Dendritic cell treated with granulocyte-macrophage colony-stimulating factor and Interleukin-4, amounts not matched to agents 40 ng/mL and 50 ng/mL, for 4 days (primary cell): ENCODE results near the gene ADGRA1.
A peak's percentile ranks its signal among the peaks of the same experiment; 100 is the strongest.
"Not testable (repeated sequence)": the region's sequence is repeated elsewhere in the genome, so short reads cannot be mapped to it uniquely, and the experiment has no call there.

Source experiments
- H3K27ac Mint-ChIP-seq: one replicate; pipeline ENCODE4 v1.8.0; 2022; ENCODE audit warnings: mild to moderate bottlenecking, mixed read lengths
- H3K27me3 Mint-ChIP-seq: one replicate; pipeline ENCODE4 v1.8.0; 2022; ENCODE audit warnings: mild to moderate bottlenecking, mixed read lengths
- H3K36me3 Mint-ChIP-seq: one replicate; pipeline ENCODE4 v1.8.0; 2022; ENCODE audit warnings: low read depth, mixed read lengths
- H3K4me1 Mint-ChIP-seq: one replicate; pipeline ENCODE4 v1.8.0; 2022; ENCODE audit warnings: low read depth, mixed read lengths
- H3K4me3 Mint-ChIP-seq: one replicate; pipeline ENCODE4 v1.8.0; 2022; ENCODE audit warnings: mild to moderate bottlenecking, moderate library complexity, mixed read lengths
- H3K9me3 Mint-ChIP-seq: one replicate; pipeline ENCODE4 v1.8.0; 2022; ENCODE audit warnings: mixed read lengths
- intact Hi-C: fragments of 100-400 bp; cut with micrococcal nuclease; formaldehyde crosslinking; loops from one replicate; pipeline ENCODE4 v1.15.0; 2022

ADGRA1 gene

DNA sequence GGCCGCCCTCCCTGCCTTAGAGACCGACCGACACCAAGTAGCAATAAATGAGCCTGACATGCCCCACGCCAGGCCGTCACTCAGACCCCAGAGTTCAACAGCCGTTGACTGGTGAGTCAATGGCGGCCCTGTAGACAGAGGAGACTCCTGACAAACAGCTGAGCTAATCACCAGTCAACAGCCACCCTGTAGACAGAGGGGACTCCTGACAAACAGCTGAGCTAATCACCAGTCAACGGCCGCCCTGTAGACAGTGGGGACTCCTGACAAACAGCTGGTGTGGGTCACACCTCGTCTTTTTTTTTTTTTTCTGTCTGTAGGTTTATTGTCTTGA is 55.4 kb downstream of the ADGRA1 start:
- Mint-ChIP-seq H3K4me3 (no peak overlapping the region), H3K4me1 (peaks cover 9% of the 10 kb centered on the region), H3K9me3 (peaks cover 13% of the 10 kb centered on the region), H3K27me3 (peaks cover 49% of the 10 kb centered on the region), H3K36me3 (no peaks in the 10 kb centered on the region), H3K27ac (no peak overlapping the region)
- intact Hi-C loops = loop anchor here (5.0 to 10.0 kb wide), 2 partner anchors 92 to 174 kb away; partner anchors contain the start of genes UTF1 and VENTX

DNA sequence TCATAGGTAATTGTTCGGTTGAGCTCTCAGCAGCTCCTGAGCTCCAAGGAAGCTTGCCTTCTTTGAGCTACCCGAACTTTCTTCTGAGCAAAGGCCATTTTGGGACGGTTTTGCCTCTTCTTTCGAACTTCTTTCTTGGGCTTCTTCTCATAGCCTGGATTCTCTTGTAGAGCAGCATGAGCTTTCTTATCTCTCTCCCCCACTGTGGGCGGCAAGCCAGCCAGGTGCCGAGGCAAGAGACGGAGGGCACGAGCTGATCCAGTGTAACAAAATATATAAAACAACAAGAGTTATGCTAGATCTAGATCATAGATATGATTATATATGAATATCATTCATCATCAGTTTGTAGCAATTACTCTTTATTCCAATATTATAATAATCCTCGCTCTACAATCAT is 55.8 kb downstream of the ADGRA1 start:
- Mint-ChIP-seq H3K27me3 (peaks cover 53% of the 10 kb centered on the region), H3K9me3 (peaks cover 17% of the 10 kb centered on the region), H3K27ac (no peak overlapping the region), H3K4me1 (peaks cover 9% of the 10 kb centered on the region), H3K36me3 (no peaks in the 10 kb centered on the region), H3K4me3 (no peak overlapping the region)
- intact Hi-C loops = loop anchor here (5.0 to 10.0 kb wide), 2 partner anchors 91 to 174 kb away; partner anchors contain the start of genes UTF1 and VENTX

DNA sequence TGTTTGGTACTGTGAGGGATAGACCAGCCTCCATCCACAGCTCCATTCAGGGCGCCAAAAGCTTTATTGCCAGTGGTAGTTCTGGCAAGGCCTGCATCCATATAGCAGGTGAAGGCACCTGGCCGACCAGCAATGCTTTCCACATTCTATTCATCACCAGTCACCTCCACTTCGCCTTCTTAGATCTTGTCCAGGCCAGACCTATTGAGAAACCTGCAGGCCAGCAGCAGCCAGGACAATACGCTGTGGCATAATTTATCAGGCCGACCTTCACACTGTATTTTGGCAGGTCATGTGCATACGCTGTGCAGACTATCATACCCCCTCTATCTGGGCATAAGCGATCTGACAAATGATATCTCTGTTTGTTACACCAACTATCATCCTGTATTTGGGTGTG is 57.0 kb downstream of the ADGRA1 start:
- no peaks in the 10 kb centered on the region for H3K36me3 Mint-ChIP-seq
- peaks cover 9% of the 10 kb centered on the region for H3K4me1 Mint-ChIP-seq
- peak overlapping the region; percentile 14 for H3K27ac Mint-ChIP-seq
- H3K27me3 Mint-ChIP-seq = peaks cover 64% of the 10 kb centered on the region
- H3K9me3 Mint-ChIP-seq = peaks cover 23% of the 10 kb centered on the region
- intact Hi-C loops = loop anchor here (5.0 to 10.0 kb wide), 2 partner anchors 90 to 173 kb away; partner anchors contain the start of genes UTF1 and VENTX
- H3K4me3 Mint-ChIP-seq = no peak overlapping the region

DNA sequence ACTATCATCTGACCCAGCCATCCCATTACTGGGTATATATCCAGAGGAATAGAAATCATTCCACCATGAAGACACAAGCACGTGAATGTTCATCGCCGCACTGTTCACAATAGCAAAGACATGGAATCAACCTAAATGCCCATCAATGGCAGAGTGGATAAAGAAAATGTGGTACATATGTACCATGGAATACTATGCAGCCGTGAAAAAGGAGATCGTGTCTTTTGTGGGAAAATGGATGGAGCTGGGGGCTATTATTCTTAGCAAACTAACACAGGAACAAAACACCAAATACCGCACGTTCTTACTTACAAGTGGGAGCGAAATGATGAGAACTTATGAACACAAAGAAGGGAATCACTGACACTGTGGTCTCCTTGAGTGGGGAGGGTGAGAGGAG is 62.5 kb downstream of the ADGRA1 start:
- Mint-ChIP-seq H3K4me1 (no peaks in the 10 kb centered on the region), H3K27me3 (peaks cover 74% of the 10 kb centered on the region), H3K36me3 (no peaks in the 10 kb centered on the region), H3K27ac (no peak overlapping the region), H3K9me3 (peaks cover 23% of the 10 kb centered on the region), H3K4me3 (no peak overlapping the region)
- intact Hi-C loops = no loop called here

DNA sequence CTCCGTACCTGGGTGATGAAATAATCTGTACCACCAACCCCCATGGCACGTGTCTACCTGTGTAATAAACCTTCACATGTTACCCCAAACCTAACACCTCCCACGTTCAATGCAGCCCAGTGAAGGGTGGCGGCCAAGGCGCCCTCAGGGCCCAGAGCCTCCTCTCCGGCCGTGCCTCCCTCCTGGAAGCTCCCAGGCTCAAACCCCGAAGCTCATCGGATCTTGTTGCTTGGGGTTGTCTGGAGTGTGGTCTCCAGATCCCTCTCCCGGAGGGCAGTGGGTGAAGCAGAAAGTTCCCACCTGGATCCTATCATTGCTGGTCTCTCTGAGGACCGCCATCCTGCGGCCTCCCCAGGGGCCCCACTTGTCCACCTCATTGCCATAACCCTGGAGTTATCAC is 62.9 kb downstream of the ADGRA1 start:
- Mint-ChIP-seq H3K27me3 (peaks cover 72% of the 10 kb centered on the region), H3K9me3 (peaks cover 23% of the 10 kb centered on the region), H3K4me3 (no peak overlapping the region), H3K4me1 (no peaks in the 10 kb centered on the region), H3K27ac (no peak overlapping the region), H3K36me3 (no peaks in the 10 kb centered on the region)
- intact Hi-C loops = no loop called here

DNA sequence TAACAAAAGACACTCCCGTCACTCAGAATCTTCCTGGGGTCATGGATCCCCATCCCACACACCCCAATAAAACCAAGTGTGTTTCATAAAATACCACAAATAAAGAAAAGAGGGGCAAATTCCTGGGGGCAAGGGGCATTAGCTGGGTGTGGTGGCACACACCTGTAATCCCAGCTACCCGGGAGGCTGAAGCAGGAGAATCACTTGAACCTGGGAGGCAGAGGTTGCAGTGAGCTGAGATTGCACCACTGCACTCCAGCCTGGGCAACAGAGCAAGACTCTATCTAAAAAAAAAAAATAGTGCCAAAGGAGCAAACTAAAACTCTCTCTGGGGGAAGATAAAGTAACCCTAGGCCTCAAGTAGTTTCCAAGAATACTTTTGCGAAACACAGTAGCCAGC is 63.3 kb downstream of the ADGRA1 start:
- peaks cover 23% of the 10 kb centered on the region for H3K9me3 Mint-ChIP-seq
- intact Hi-C loops, H3K4me3 Mint-ChIP-seq, H3K4me1 Mint-ChIP-seq, H3K36me3 Mint-ChIP-seq, H3K27ac Mint-ChIP-seq: not testable (repeated sequence)
- peaks cover 72% of the 10 kb centered on the region for H3K27me3 Mint-ChIP-seq

DNA sequence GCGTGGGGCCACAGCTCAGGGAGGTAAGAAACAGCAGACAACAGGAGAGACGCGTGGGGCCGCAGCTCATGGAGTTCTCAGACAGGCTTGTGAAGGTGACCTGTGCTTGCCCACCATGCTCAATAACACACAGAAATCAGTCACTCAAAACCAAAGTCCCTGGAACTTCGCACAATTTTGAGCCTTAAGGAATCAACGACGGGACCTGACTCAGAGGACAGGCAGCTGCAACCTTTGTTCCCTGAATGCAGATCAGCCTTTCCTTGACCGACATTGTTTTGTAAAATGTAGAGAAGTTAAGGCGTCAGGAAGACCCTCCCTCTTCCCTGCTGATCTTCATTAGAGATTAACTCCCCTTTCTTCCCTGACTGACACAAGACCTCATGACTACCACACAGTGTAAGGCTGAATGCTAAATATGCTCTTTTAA is 63.8 kb downstream of the ADGRA1 start:
- Mint-ChIP-seq H3K4me3 (no peak overlapping the region), H3K27ac (no peak overlapping the region), H3K9me3 (peaks cover 23% of the 10 kb centered on the region), H3K4me1 (no peaks in the 10 kb centered on the region), H3K27me3 (peaks cover 68% of the 10 kb centered on the region), H3K36me3 (no peaks in the 10 kb centered on the region)
- intact Hi-C loops = no loop called here

DNA sequence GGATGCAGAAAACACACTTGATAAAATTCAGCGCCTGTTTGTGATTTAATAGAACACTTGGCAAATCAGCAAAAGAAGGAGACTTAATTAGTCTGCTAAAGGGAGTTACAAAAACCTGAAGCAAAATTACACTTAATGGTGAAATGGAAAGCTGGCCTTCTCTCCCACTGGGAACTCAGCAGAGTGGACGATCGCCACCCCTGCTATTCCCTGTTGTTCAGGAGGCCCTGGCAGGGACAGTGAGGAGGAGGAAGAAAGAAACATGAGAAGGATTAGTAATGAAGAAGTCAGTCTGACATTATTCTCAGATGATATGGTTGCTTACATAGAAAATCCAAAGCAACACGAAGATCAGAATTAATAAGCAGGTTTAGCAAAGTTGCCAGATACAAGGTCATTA is 66.7 kb downstream of the ADGRA1 start:
- no peaks in the 10 kb centered on the region for H3K36me3 Mint-ChIP-seq
- H3K4me1 Mint-ChIP-seq = no peaks in the 10 kb centered on the region
- peaks cover 62% of the 10 kb centered on the region for H3K27me3 Mint-ChIP-seq
- no peaks in the 10 kb centered on the region for H3K9me3 Mint-ChIP-seq
- no peak overlapping the region for H3K27ac Mint-ChIP-seq
- intact Hi-C loops = no loop called here
- no peak overlapping the region for H3K4me3 Mint-ChIP-seq

DNA sequence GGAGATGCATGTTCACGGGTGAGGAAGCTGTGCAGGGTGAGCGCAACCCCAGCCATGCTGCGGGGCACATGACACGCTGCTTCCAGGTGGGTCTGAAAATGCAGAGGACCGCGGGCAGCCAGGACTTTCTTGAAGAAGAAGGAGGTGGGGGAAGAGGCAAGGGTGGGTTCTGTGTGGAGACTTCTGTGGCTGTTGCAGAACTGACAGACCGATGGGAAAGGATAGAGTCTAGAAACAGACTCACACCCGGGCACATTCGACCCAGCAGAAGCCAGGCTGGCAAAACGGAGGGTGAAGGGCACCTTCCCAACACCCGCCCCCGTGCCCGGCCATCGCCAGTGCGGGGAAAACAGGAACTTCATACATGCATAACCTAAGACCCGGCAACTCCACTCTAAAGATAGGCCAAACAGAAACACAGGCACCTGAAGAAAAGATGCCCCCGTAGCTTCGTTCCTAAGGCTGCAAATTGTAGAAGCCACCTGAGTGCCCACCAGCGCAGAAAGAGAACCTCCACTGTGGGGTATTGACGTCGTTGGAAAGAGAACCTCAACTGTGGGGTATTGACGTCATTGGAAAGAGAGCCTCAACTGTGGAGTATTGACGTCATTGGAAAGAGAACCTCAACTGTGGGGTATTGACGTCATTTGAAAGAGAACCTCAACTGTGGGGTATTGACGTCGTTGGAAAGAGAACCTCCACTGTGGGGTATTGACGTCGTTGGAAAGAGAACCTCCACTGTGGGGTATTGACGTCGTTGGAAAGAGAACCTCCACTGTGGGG is 67.5 kb downstream of the ADGRA1 start:
- H3K9me3 Mint-ChIP-seq = no peaks in the 10 kb centered on the region
- H3K4me1 Mint-ChIP-seq = no peaks in the 10 kb centered on the region
- no peaks in the 10 kb centered on the region for H3K36me3 Mint-ChIP-seq
- no peak overlapping the region for H3K4me3 Mint-ChIP-seq
- H3K27ac Mint-ChIP-seq = no peak overlapping the region
- H3K27me3 Mint-ChIP-seq = peaks cover 58% of the 10 kb centered on the region
- intact Hi-C loops = no loop called here

DNA sequence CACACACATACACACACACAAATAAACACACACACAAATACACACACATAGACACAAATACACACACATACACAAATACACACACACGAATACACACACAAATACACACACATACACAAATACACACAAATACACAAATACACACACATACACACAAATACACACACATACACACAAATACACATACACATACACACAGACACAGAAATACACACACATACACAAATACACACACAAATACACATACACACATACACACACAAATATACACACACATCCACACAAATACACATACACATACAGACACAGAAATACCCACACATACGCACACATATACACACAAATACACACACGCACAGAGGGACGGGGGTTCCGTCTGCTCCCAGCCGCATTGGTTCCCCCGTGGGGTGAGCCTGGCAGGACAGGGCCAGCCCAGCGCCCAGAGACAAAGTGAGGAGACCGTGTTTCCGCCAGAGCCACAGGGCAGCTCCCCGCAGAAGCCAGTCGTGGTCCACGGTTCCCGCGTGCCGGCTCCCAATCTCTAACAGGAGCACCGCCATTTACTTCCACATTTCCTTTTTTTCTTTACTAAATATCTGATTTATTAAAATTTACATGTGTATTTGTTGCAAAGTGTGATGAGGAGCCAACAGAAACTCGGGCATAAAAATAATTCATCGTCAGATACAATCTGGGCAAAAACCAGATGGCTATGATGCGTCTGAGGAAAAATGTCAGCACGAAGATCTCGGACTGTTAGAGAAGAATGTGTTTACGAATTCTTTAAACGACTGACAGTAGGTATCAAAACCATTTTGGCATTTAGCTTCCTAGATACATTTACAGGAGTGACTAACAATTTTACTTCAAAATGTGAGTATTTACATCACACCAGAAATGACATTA is 69.2 kb downstream of the ADGRA1 start:
- Mint-ChIP-seq H3K4me3 (no peak overlapping the region), H3K36me3 (no peaks in the 10 kb centered on the region), H3K9me3 (no peaks in the 10 kb centered on the region), H3K27me3 (peaks cover 62% of the 10 kb centered on the region), H3K4me1 (no peaks in the 10 kb centered on the region), H3K27ac (no peak overlapping the region)
- intact Hi-C loops = no loop called here

DNA sequence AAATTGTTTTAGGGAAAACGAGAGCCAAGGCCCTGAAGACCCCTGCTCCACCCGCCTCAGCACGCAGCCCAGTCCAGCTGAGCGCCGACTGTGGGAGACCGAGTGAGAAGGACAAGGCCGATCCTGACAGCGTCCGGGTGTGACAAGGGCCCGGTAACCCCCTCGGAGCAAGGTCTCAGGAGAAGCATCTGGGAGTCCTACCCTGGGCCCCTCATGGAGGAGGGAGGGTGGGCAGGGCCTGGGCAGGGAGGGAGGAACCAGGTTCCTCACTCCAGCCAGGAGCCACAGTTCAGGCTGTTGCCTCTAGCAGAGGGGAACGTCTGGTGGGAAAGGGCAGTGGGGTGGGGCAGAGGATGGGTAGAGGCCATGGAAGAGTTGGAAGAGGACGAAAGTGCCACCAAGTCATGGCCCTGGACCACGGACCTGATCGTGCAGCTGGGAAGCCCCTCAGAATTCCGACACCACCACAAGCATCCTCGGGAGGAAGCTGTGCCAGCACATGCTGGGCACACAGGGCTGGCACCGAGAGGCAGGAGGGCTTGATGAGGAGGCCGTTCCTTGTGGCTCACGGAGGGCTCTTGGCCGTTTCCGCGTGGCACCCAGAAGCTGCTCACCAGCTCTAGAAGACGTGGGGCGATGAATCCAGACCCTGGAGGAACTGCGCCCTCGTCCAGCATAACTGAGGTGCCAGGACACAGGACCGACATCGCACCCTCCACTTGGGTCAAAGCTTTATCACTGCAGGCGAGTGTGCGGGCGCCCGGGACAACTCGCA is 70.1 kb downstream of the ADGRA1 start:
- Mint-ChIP-seq H3K4me3 (no peak overlapping the region), H3K27me3 (peaks cover 65% of the 10 kb centered on the region), H3K27ac (no peak overlapping the region), H3K4me1 (no peaks in the 10 kb centered on the region), H3K36me3 (no peaks in the 10 kb centered on the region), H3K9me3 (no peaks in the 10 kb centered on the region)
- intact Hi-C loops = no loop called here

DNA sequence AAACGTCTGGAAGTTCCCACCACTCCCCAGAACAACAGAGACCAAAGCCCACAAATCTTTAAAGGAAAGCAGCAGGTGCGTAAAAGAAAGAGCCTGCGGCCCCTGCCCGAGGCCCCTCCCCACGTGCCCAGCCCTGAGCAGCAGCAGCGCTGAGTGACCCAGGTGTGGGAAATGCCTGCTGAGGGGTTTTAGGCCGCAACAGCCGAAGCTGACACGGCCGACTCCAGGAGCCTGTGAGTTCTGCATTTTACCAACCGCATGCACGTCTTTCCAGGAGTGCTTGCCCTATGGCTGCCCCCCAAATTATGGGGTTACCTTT is 70.7 kb downstream of the ADGRA1 start:
- peaks cover 65% of the 10 kb centered on the region for H3K27me3 Mint-ChIP-seq
- intact Hi-C loops = no loop called here

DNA sequence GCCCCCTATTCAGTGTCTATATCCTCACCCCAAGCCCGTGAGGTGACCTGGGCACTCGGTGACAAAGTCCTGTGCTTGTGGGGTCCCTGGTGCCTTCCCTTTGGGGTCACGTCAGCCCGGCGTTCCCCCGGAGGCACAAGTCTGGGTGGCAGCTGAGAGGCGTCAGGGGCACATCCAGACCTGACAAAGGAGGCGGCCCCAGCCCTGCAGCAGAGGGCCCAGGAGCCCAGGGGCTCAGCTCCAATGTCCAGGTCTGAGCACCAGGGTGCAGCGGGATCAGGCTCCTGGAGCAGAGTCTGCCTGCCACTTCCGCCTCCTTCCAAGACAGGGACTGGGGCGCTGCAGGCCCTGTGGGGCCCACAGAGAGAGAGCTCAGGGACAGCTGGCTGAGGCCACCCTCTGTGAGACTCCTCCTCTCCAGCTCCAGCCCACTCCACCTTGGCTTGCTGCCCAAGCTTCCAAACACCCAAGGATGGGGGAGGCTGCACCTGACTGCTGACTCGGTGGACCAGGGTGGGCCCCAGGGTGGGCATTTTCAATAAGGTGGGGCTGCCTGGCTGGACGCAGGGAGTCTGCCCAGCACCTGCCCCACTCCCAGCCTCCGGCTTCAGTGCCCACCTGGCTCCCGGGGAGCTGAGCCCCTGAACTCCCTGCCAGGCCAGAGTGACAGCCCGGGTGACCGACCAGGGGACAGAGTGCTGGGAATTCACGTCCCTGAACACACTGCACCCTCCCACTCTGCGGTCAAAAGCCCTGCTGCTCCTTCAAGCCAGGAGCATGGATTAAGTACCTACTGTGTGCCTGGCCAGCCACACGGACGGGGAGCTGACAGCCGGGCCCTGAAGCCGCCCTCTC is 71.3 kb downstream of the ADGRA1 start:
- Mint-ChIP-seq H3K36me3 (no peaks in the 10 kb centered on the region), H3K9me3 (no peaks in the 10 kb centered on the region), H3K4me1 (no peaks in the 10 kb centered on the region), H3K4me3 (no peak overlapping the region), H3K27me3 (peaks cover 67% of the 10 kb centered on the region), H3K27ac (no peak overlapping the region)
- intact Hi-C loops = no loop called here

More for the DNA sequence above, 70.7 kb downstream of the ADGRA1 start:
- no peaks in the 10 kb centered on the region for H3K36me3 Mint-ChIP-seq
- H3K4me1 Mint-ChIP-seq = no peaks in the 10 kb centered on the region
- no peaks in the 10 kb centered on the region for H3K9me3 Mint-ChIP-seq
- H3K4me3 Mint-ChIP-seq = no peak overlapping the region
- no peak overlapping the region for H3K27ac Mint-ChIP-seq
